GM18508 (cell line): ENCODE data around the gene LRRC18.

Source experiments
- ATAC-seq: cut with Tn5 transposase; IDR thresholded peaks from one replicate; pipeline ENCODE4 v1.9.1; 2021; ENCODE audit warnings: moderate number of reproducible peaks; ENCODE audit not compliant: insufficient read depth, unreplicated experiment

The LRRC18 gene

GRCh38 chr10:48939790-48940325 is at the start of gene LRRC18:
Gene LRRC18, minus strand, starts transcription at chr10:48939840. Its CDS starts 25,685 bp downstream, at chr10:48914155.
- no peak for ATAC-seq

- no peak for ATAC-seq
Measured at GRCh38 chr10:48985621-48986158, 46.0 kb upstream of the LRRC18 start.

- no peak for ATAC-seq
Measured at GRCh38 chr10:48983648-48984351, 44.2 kb upstream of the LRRC18 start.

- ATAC-seq: no peak
Measured at GRCh38 chr10:48982584-48982983, 42.9 kb upstream of the LRRC18 start.

GRCh38 chr10:48981310-48981907 is 41.8 kb upstream of the LRRC18 start:
- no peak for ATAC-seq

GRCh38 chr10:48978318-48978717 is 38.7 kb upstream of the LRRC18 start:
- no peak for ATAC-seq

- ATAC-seq: no peak
Measured at GRCh38 chr10:48976196-48976595, 36.6 kb upstream of the LRRC18 start.

GRCh38 chr10:48974510-48975156 is 35.0 kb upstream of the LRRC18 start:
- ATAC-seq: no peak

GRCh38 chr10:48973065-48973464 is 33.4 kb upstream of the LRRC18 start:
- ATAC-seq: no peak

GRCh38 chr10:48970654-48971053 is 31.0 kb upstream of the LRRC18 start:
- no peak for ATAC-seq

- ATAC-seq: no peak
Measured at GRCh38 chr10:48970046-48970445, 30.4 kb upstream of the LRRC18 start.

- ATAC-seq: no peak
Measured at GRCh38 chr10:48968036-48968435, 28.4 kb upstream of the LRRC18 start.

- no peak for ATAC-seq
Measured at GRCh38 chr10:48965460-48965859, 25.8 kb upstream of the LRRC18 start.

- ATAC-seq: no peak
Measured at GRCh38 chr10:48964038-48964437, 24.4 kb upstream of the LRRC18 start.

GRCh38 chr10:48958598-48959190 is 19.1 kb upstream of the LRRC18 start:
- no peak for ATAC-seq

- ATAC-seq: no peak
Measured at GRCh38 chr10:48957361-48958151, 17.9 kb upstream of the LRRC18 start.

- no peak for ATAC-seq
Measured at GRCh38 chr10:48951707-48952106, 12.1 kb upstream of the LRRC18 start.

- no peak for ATAC-seq
Measured at GRCh38 chr10:48948470-48949037, 8.9 kb upstream of the LRRC18 start.

- ATAC-seq: no peak
Measured at GRCh38 chr10:48947690-48948469, 8.2 kb upstream of the LRRC18 start.
